Stimulated activated CD8-positive, alpha-beta memory T cell treated with anti-CD3 and anti-CD28 coated beads, Interleukin-12 subunit alpha, Interleukin-12 subunit beta, amount 100 ng/mL, for 24 hours (primary cell): ENCODE data around the gene LHFPL3.
"Not testable (repeated sequence)": the region's sequence is repeated elsewhere in the genome, so short reads cannot be mapped to it uniquely, and the experiment has no call there.

ENCODE experiments used
- DNase-seq: peaks from one replicate; pipeline ENCODE4 v3.0.0-alpha.2; 2020; ENCODE audit errors: extremely low read depth

The LHFPL3 gene

DNA sequence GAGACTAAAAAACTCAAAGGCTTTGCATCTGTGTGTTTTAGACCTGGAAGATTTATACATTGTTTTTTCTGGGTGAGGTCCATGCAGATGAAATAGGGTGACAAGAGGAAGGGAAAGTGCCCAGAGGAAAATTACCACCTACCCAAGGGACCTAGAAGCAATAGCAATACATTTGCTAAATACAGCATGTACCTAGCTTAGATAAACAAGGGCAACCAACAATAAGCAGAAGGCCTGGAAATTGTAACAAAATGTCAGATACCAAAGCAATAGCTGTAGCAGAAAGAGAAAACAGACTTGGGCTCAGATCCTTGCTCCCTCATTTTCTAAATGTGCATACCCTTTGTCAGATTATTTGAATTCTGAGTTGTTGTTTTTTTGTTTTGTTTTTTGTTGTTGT, 367.2 kb downstream of the LHFPL3 start:
- DNase-seq, result no peak

GRCh38 chr7:104700336-104700735, 371.9 kb downstream of the LHFPL3 start:
- no peak for DNase-seq

DNA sequence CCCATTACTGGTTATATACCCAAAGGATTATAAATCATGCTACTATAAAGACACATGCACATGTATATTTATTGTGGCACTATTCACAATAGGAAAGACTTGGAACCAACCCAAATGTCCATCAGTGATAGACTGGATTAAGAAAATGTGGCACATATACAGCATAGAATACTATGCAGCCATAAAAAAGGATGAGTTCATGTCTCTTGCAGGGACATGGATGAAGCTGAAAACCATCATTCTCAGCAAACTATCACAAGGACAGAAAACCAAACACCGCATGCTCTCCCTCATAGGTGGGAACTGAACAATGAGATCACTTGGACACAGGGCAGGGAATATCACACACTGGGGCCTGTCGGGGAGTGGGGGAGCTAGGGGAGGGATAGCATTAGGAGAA, 392.6 kb downstream of the LHFPL3 start:
- DNase-seq, result not testable (repeated sequence)

DNA sequence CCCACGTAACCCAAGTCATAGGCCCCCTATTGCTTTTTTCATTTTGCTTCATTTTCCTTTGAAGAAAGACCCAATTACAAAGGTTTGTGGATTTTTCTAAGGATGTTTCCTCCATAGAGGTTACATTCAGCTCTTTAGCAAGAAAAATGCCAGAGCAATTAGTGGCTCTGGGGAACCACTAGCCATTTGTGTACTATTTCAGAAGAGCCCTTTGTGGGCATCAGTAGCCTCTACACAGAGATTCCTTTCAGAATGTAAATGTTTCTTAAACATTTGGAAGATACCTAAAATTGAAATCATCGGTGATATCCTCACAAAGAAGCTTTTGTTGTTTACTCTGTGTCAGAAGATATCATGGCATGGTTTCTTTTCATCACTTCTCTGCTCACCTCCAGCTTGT, 394.6 kb downstream of the LHFPL3 start:
- no peak for DNase-seq

- no peak for DNase-seq
These were observed 430.1 kb downstream of the LHFPL3 start for GRCh38 chr7:104758504-104758903.

- DNase-seq, result no peak
These were observed 433.5 kb downstream of the LHFPL3 start for GRCh38 chr7:104761892-104762291.

DNA sequence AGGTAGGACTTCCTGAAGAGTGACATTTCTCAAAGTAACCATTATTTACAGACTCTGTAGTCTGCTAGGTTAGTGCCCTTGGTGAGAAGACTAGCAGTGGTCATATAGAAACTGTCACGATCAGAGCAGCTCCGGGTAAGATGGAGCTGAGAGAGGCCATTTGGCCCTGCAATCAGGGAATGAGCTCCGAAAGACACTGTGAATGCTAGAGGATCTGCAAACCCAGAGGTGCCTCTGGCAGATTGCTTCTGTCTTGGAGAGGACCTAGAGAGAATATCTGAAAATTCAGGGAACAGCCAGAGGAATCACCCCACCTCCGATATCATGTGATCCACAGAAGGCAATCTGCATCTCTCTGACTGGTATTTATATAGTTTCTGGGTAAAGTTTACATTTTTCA, 438.7 kb downstream of the LHFPL3 start:
- no peak for DNase-seq

GRCh38 chr7:104767826-104768536, 439.6 kb downstream of the LHFPL3 start:
- DNase-seq, result no peak

DNA sequence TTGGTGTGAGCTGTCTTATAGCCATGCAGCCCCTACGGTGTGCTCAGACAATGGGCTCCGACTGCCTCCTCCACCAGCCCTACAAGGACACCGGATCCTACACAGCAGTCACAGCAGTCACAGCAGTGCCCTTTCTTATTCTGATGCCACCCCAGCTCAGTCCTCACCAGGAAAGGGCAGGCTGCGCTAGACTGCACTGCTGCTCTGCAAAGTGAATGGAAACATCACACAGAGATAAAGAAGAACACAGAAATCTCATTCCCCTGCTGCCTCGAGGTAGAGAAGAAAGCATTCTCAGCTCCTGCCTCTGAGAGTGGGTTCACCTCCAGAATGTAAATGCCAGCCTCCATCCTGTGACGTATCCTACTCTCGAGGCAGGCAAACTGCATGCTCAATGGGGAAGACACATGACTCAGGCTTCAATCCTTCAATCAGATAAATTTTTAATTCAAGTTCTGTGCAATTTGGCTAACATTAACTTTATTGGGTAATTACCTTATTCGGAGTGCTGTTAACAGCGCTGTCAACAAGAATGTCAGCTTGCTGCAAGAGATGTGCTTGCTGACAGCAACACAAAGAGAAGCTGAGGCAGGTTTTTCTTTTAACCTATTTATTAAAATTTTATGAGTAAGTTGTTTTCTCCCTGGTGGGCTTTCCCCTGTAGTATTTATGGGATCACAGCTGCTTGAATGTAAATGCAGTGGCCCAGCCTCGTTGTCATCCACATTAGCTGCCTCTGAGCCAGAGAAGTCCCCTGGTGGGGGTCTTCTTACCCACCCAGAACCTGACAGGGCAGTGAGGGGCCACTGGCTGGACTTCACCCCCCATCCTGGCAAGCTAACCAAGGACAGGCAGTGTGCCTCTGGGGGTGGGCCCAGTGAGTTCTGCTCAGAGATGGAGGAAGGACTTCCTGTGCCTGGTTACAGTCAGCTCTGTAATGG, 444.3 kb downstream of the LHFPL3 start:
- DNase-seq, result no peak

DNA sequence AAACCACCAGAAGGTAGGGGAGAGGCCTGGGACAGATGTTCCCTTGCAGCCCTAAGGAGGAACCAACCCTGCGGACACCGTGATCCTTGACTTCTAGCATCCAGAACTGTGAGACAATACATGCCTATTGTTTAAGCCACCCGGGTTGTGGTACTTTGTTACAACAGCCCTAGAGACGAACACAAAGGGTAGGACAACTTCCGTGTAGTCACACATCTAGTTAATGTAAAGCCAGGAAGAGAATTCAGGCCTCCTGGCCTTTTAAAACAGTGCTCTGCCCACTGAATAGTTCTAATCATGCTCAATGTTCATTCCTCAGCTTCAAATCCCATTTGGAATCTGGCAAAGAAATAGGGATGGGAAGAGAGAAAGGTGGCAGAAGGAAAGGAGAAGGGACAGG, 445.4 kb downstream of the LHFPL3 start:
- no peak for DNase-seq

DNA sequence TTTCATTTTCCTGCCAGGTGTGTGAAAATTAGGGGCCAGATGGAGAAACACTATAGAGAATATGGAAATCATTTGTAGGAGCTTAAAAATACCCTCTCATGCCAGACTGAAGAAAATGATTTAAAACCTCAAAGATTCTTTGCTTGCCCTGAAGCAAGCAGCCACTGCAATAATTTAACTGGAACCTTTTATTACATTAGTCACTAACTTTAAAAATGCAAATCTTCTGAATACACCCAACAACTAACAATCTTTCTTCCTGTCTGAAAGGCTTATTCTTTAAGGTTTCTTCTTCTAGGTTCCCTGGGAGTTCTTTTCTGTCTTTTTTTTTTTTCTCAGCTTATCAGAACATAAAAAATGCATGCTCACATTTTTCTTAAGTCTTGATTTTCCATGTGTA, 447.1 kb downstream of the LHFPL3 start:
- DNase-seq, result no peak

- no peak for DNase-seq
These were observed 448.9 kb downstream of the LHFPL3 start for GRCh38 chr7:104777301-104777800.

DNA sequence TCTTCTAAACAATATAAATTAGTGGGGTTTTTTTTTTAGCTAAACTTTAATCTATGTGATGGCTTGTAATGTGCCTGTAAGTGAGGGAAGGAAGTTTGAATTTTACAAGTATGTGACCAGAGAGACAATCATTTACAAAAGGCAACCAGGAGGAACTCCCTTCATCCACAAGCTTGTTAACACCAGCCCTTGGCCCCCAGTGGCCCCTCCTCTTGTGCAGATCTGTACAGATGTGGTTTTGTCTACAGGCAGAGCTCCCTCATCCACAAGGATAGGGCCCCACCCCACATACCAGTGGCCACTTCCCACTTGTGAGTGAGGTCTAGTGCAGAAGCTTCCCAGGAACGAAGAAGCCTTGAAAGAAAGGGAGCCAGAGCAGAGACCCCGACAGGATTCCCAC, 451.5 kb downstream of the LHFPL3 start:
- no peak for DNase-seq

DNA sequence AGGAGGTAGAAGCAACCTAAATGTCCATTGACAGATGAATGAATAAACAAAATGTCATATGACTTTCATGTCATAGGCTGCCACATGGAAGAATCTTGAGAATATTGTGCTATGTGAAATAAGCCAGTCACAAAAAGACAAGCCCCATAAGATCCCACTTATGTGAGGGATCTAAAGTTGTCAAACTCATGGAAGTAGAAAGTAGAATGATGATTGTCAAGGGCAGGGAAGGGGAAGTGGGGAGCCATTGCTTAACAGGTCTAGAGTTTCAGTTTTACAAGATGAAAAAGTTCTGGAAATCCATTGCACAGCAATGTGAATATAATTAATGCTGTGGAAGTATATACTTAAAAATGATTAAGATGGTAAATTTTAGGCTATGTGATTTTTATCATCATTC, 456.3 kb downstream of the LHFPL3 start:
- no peak for DNase-seq

GRCh38 chr7:104789780-104790179, 461.4 kb downstream of the LHFPL3 start:
- no peak for DNase-seq

DNA sequence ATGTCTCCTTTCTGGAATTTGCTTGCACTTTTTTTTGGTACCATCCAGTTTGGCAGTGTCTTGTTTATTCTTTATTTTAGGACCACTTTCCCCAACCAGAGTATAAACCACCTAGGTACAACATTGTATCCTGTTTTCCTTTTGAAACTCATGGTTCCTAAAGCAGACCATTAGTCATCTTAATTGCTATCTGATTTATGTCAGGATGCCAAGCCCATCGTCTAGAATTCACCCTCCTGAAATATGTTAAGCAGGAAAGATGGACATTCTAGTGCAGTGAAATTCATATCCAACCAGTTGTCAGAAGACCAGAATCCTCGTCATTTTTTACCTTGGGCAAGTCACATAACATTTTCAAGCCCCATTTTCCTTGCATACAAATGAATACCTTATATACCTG, 462.0 kb downstream of the LHFPL3 start:
- DNase-seq, result no peak

DNA sequence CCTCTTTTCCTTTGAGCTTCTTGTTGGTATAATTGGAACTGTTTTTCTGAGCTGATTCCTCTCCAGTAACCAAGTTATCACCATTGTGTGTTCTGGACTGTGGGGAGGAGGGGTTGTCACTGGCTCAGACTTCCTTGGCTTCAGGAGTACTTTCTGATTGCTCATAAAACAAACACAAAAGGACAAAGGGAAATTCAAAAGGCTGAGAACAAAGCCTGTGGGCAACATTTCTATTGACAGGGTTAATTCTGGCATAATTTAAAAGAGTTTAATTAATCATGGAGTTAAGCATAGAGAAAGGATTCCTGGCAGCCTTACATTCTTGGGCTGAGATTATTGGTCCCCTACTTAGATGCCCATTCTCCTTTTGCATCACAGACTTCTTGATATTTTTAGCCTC, 462.7 kb downstream of the LHFPL3 start:
- DNase-seq, result no peak

DNA sequence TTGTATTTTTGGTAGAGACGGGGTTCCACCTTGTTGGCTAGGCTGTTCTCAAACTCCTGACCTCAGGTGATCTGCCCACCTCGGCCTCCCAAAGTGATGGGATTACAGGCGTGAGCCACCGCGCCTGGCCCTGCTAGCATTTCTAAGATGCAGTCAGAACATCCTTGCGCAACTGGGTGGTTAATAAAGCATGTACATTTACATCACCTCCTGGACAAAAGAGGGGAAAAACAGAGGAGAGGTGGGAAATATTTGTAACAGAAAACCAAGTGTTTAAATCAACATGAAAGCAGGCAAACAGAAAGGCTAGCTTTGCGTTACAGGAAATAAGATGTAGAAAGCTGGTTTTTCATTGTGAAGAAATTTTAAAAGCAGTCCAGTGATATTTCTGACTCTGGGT, 464.7 kb downstream of the LHFPL3 start:
- DNase-seq, result no peak

GRCh38 chr7:104794154-104794553, 465.8 kb downstream of the LHFPL3 start:
- no peak for DNase-seq

- no peak for DNase-seq
These were observed 466.2 kb downstream of the LHFPL3 start for GRCh38 chr7:104794589-104794988.

DNA sequence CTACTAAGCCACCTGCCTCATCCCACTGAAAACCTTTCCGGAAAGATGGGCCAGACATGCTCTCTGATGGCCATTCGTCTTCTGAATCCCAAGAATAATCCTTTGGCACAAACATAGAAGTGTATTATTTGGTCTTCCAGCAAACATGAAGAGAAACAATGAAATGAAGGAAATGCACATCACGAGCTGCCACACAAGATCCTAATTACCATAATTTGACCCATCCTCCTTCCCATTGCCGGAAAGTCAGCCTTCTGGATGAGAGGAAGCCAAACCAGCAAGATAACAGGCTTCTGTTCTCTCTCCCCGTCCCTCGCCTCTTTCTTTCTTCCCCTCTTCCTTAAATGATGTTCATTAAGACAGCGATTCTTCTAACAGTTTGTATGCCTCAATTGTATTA, 466.7 kb downstream of the LHFPL3 start:
- no peak for DNase-seq

DNA sequence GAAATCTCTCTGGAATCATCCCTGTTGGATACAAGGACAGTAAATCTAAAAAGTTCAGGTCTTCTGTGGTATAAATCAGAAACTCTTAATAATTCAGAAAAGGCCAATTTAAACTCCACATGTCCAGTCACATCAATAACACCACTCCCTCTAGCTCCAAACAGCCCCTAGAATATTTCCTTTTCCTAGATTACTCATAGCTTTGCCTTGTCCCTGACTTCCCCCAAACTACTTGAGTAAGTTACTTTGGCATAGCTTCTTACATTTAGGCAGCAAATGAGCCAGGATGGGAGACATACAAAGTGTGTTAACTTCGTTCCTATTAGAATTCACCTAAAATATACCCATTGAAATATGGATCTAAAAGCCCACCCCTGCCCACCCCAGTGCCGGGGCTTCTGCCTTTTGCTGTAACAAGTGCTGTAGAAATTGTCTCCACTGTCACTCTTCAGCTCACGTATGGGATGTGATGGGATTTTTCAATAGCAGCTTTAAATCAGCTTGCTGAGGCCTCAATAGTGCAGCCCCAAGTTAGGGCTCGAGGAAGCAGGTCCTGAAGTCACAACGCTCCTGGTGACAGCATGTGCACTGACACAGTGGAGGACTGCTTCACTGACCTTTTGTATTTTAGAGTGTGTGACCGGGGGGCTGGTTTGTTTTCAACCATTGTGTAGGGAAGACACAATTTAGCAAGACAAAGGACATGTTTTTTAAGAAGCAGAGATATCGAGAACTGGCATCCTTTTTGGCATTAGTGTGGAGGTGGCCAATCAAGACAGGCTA, 467.4 kb downstream of the LHFPL3 start:
- no peak for DNase-seq
